ENCODE results near the gene PTHLH.

GRCh38 chr12:27999521-27999920 lies 27.0 kb upstream of the PTHLH start:
- TF ChIP-seq HDGF (IDR thresholded peaks at IDR 0.05; ENCODE audit: borderline replicate concordance) (no peak), L3MBTL2 (conservative IDR thresholded peaks at IDR 0.05) (no peak), TARDBP (IDR thresholded peaks at IDR 0.05) (no peak)
